Skeletal muscle satellite cell (primary cell): ENCODE measurements around the gene MAP2K6.

ENCODE experiments used
- H3K27me3 ChIP-seq: 2 replicates; pipeline ENCODE4 v1.7.0; 2013; ENCODE audit warnings: low read length; ENCODE audit not compliant: control insufficient read depth, insufficient read depth
- H3K36me3 ChIP-seq: 2 replicates; pipeline ENCODE4 v1.7.0; 2013; ENCODE audit warnings: mild to moderate bottlenecking, control low read depth, low read length; ENCODE audit not compliant: insufficient read depth
- H3K4me1 ChIP-seq: 2 replicates; pipeline ENCODE4 v1.7.0; 2013; ENCODE audit warnings: low read length; ENCODE audit not compliant: control insufficient read depth, insufficient read depth
- H3K4me2 ChIP-seq: 2 replicates; pipeline ENCODE4 v1.7.0; 2013; ENCODE audit warnings: mild to moderate bottlenecking, low read length
- H3K4me3 ChIP-seq: 2 replicates; pipeline ENCODE4 v1.7.0; 2013; ENCODE audit warnings: low read length
- H3K9ac ChIP-seq: 2 replicates; pipeline ENCODE4 v1.7.0; 2013; ENCODE audit warnings: mild to moderate bottlenecking, low read depth, low read length, moderate library complexity
- H3K9me3 ChIP-seq: replicated peaks from 2 replicates; pipeline ENCODE4 v1.7.0; 2013; ENCODE audit warnings: mild to moderate bottlenecking, control low read depth, low read length

MAP2K6 gene

DNA sequence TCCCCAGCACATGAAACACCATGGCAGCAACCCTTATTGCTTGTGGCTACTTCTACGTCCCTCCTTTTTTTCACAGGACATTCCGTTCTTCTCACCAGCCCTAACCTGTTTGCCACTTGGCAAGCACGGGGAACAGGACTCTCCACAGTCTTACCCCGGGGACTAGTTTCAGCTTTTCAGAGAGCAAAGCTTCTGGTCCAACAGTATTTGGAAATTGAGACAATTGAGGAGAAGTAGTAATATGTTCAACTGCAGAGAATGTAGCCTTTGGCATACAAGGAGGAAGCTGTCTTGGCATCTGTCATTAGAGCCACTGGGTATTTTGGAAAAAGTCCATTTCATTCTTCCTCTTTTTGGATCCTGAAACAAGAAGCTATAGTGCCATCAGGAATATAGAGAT is 65.7 kb downstream of the MAP2K6 start:
- H3K9ac ChIP-seq, result no peak overlapping the region

DNA sequence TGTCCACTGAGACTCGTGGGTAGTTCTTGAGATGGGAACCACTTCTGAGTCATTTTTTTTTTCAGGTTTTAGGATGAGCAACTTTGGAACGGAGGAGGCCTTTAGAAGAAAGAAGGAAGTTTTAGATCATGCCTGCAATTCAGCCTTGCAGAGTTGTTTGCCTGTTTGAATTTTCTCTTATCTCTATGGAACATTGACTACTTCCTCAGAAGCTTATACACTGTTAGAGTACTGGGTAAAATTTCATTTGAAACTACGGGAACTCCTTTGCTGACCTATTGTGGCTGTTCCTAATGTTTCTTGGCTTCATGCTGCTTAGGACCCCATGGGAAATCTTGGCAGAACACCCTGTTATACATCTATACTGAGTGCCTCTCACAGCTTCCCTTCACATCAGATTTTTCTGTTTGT is 70.8 kb downstream of the MAP2K6 start:
- H3K36me3 ChIP-seq, result no peaks in the 10 kb centered on the region
- no peaks in the 10 kb centered on the region for H3K9me3 ChIP-seq
- no peak overlapping the region for H3K4me3 ChIP-seq
- no peaks in the 10 kb centered on the region for H3K4me1 ChIP-seq
- no peak overlapping the region for H3K9ac ChIP-seq
- no peaks in the 10 kb centered on the region for H3K27me3 ChIP-seq
- no peak overlapping the region for H3K4me2 ChIP-seq

More for the DNA sequence above, 65.7 kb downstream of the MAP2K6 start:
- Histone ChIP-seq H3K27me3 (no peaks in the 10 kb centered on the region), H3K4me1 (no peaks in the 10 kb centered on the region), H3K36me3 (no peaks in the 10 kb centered on the region), H3K4me2 (no peak overlapping the region), H3K4me3 (no peak overlapping the region), H3K9me3 (no peaks in the 10 kb centered on the region)

DNA sequence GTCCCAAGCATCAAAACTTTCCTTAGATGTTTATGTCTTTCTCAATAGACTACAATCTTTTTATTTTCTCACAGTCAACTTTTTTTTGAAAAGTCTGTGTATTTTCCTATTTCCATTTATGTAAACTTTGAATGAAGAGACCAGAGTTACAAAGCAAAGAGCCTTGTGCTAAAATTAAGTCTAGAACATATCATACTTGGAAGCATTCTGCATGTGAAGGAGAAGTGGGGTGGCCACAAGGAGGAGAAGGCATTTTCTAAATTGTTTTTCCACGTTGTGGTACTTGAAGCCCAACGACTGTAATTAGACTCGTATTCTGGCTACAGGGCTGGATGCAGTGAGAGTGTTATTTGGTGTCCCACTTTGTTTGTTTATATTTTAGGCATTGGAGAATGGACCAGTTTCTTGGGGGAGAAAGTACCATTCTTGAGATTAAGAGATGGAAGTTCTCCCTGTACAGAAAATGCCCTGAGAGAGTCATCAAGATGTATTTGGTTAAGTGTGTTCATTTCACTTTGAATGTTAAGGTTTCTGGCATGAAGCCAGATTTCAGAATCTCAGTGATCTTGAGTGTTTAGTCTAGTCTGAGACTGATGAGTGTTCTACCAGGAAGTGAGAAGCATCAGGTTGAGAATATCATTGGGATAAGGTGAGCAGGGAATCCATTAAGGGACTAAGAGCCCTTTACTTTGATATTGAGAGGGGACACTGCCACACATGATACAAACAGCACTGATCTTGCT is 71.6 kb downstream of the MAP2K6 start:
- H3K4me2 ChIP-seq, result no peak overlapping the region
- no peaks in the 10 kb centered on the region for H3K36me3 ChIP-seq
- no peak overlapping the region for H3K9ac ChIP-seq
- H3K4me1 ChIP-seq, result no peaks in the 10 kb centered on the region
- no peaks in the 10 kb centered on the region for H3K27me3 ChIP-seq
- no peak overlapping the region for H3K4me3 ChIP-seq
- no peaks in the 10 kb centered on the region for H3K9me3 ChIP-seq

GRCh38 chr17:69486779-69487637 is 72.5 kb downstream of the MAP2K6 start:
- Histone ChIP-seq H3K36me3 (no peaks in the 10 kb centered on the region), H3K9ac (no peak overlapping the region), H3K4me2 (no peak overlapping the region), H3K9me3 (no peaks in the 10 kb centered on the region), H3K4me3 (no peak overlapping the region), H3K27me3 (no peaks in the 10 kb centered on the region), H3K4me1 (peaks cover 2% of the 10 kb centered on the region)

- Histone ChIP-seq H3K4me1 (peaks cover 10% of the 10 kb centered on the region), H3K9me3 (no peaks in the 10 kb centered on the region), H3K36me3 (no peaks in the 10 kb centered on the region), H3K27me3 (no peaks in the 10 kb centered on the region), H3K9ac (no peak overlapping the region), H3K4me3 (no peak overlapping the region), H3K4me2 (no peak overlapping the region)
These were observed 74.8 kb downstream of the MAP2K6 start for GRCh38 chr17:69489313-69489712.

DNA sequence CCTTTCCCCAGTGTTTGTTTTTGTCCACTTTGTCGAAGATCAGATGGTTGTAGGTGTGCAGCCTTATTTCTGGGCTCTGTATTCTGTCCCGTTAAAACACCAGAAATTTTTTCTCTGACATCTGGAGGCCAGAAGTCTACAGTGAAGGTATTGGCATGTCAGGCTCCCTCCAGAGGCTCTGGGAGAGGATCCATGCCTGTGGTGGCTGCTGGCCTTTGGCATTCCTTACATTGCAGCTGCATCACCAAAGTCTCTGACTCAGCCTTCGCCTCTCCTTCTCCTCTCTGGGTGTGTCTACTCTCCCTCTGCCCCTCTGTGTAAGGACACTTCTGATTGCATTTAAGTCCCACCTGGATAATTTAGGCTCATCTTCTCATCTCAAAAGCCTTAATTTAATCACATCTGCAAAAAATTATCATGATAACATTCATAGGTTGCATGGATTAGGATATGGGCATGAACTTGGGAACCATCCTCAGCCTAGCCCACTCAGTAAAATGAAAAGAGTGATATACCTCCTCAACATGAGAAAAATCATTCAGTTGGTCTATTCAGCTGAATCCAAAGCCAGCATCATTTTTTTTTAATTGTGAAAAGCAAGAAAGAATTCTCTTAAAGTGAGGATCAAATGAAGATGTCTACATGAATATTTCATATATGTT is 78.0 kb downstream of the MAP2K6 start:
- Histone ChIP-seq H3K4me2 (peak overlapping the region; percentile 18), H3K27me3 (no peaks in the 10 kb centered on the region), H3K9ac (no peak overlapping the region), H3K9me3 (no peaks in the 10 kb centered on the region), H3K4me1 (peaks cover 10% of the 10 kb centered on the region), H3K4me3 (no peak overlapping the region), H3K36me3 (no peaks in the 10 kb centered on the region)

DNA sequence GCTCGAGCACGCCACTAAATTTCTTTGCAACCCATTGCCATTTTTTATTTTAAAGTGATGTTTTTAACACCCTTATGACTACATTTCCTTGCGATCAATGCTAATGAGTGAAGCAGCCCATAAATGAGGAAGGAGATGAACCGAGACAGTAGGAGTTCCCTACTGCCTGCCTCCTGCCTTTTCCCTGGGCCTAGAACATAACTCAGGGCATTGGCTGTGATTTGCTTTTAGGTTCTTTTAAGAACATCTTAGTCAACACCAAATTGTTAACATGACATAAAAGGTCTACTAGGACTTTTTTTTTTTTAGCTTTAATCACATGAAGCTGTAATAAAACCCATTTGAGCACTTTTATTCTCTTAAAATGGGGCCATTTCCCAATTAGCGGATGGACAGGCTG is 81.3 kb downstream of the MAP2K6 start:
- no peak overlapping the region for H3K4me2 ChIP-seq
- H3K36me3 ChIP-seq, result no peaks in the 10 kb centered on the region
- H3K4me1 ChIP-seq, result peaks cover 10% of the 10 kb centered on the region

GRCh38 chr17:69497161-69497560 is 82.7 kb downstream of the MAP2K6 start:
- Histone ChIP-seq H3K9ac (no peak overlapping the region), H3K4me2 (no peak overlapping the region), H3K4me1 (peaks cover 18% of the 10 kb centered on the region), H3K36me3 (no peaks in the 10 kb centered on the region), H3K4me3 (no peak overlapping the region), H3K9me3 (no peaks in the 10 kb centered on the region), H3K27me3 (no peaks in the 10 kb centered on the region)

More for the DNA sequence above, 81.3 kb downstream of the MAP2K6 start:
- Histone ChIP-seq H3K9ac (no peak overlapping the region), H3K27me3 (no peaks in the 10 kb centered on the region), H3K9me3 (no peaks in the 10 kb centered on the region), H3K4me3 (no peak overlapping the region)

DNA sequence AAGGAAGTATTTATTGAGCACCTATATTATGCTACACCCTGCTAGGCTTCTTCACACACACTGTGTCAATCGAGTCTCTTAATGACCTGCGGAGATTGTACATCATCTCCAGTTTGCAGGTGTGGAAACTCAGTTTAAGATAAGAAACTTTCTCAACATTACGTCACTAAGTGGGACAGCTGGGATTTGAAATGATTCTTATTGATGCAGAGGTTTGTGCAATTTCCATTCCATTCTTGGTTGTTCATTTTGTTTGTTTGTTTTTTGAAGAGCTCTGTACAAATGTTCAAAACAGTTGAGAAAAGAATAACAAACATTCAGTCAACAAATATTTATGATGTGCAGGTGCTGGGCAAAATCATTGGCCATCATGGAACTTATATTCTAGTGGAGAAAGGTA is 84.8 kb downstream of the MAP2K6 start:
- Histone ChIP-seq H3K4me1 (peaks cover 14% of the 10 kb centered on the region), H3K9ac (no peak overlapping the region), H3K36me3 (no peaks in the 10 kb centered on the region), H3K4me2 (no peak overlapping the region), H3K4me3 (no peak overlapping the region), H3K9me3 (no peaks in the 10 kb centered on the region), H3K27me3 (no peaks in the 10 kb centered on the region)

DNA sequence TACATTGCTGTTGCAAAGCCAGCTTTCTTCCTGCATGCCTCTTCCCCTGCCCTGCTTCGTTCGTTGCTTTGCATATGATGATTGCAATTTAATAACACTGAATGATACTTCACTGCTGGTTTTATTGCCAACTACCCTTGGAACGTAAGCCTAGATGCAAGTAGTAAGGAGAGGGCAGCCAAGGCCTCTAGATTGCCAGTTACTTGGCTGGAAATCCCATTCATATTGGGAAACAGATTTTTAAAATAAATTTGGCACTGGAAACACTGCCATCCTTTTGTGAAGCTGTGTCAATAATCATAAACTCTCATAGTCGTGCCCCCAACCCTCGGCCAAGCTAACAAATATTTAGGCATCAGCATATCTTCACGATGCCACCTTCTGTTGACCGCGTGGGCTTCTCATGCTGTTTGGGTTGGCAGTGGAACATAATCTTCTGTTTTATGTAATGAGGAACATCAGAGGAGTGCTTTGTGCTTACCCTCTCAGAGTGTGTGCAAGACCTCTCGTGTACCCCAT is 86.5 kb downstream of the MAP2K6 start:
- Histone ChIP-seq H3K27me3 (no peaks in the 10 kb centered on the region), H3K9ac (no peak overlapping the region), H3K9me3 (no peaks in the 10 kb centered on the region), H3K4me2 (peak overlapping the region; percentile 56), H3K4me1 (peaks cover 14% of the 10 kb centered on the region), H3K4me3 (no peak overlapping the region), H3K36me3 (no peaks in the 10 kb centered on the region)
